DMS153 treated with DMSO at 0.1 percent for 48 hours (cell line): ENCODE measurements around the gene KRTAP5-2.
A peak's percentile ranks its signal among the peaks of the same experiment; 100 is the strongest.
"Not testable (repeated sequence)": the region's sequence is repeated elsewhere in the genome, so short reads cannot be mapped to it uniquely, and the experiment has no call there.

Experiments
- DNase-seq: peaks from one replicate; lab custom pipeline; 2025; ENCODE audit not compliant: unreplicated experiment; lab: John Stamatoyannopoulos, UW

Gene KRTAP5-2

GRCh38 chr11:1628506-1629325, 30.6 kb upstream of the KRTAP5-2 start:
- DNase-seq, result peak; percentile 27

GRCh38 chr11:1625541-1625940, 27.4 kb upstream of the KRTAP5-2 start:
- DNase-seq, result no peak

GRCh38 chr11:1624621-1625020, 26.5 kb upstream of the KRTAP5-2 start:
- DNase-seq, result no peak

GRCh38 chr11:1623716-1624115, 25.6 kb upstream of the KRTAP5-2 start:
- no peak for DNase-seq

DNA sequence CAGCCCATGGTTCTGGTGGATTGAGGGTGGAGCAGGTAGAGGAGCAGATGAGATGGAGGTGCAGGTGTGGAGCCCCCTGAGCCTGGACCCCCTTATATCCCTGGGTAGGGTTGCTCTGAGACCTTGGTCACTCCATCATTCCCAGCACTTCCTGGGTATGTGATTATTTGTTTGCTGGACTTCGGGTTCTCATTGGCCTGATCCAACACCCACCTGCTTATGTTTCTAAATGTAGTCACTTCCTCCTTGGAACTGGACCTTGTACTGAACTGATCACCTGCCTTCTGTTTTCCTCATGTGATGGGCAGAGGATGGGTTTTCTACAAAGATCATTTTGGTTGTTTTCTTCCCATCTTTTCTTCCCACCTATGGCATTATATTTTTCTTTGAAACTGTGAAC, 24.0 kb upstream of the KRTAP5-2 start, which contains the start of gene KRTAP5-4:
Gene KRTAP5-4, minus strand, starts transcription at position 53 of the 400 bp plus-strand sequence. Its CDS starts 45 bp downstream, at position 8.
- DNase-seq, result no peak

DNA sequence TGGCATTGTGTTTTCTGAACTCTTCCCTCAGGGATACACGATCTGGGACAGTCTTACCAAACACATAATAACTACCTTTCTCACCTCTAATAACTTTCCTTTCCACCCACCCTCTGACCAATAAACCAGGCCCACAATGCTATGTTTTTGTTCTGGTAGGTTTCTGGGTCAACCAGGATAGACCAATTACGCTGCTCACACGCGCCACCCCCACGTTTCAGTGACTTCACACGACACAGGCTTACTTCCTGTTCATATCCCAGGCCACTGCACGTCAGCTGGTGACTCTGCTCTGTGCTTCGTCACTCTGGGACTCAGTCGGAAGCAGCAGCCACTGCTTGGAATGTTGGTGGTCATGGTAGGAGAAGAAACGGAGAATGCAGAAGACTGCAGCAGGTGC, 21.4 kb upstream of the KRTAP5-2 start:
- DNase-seq, result no peak

DNA sequence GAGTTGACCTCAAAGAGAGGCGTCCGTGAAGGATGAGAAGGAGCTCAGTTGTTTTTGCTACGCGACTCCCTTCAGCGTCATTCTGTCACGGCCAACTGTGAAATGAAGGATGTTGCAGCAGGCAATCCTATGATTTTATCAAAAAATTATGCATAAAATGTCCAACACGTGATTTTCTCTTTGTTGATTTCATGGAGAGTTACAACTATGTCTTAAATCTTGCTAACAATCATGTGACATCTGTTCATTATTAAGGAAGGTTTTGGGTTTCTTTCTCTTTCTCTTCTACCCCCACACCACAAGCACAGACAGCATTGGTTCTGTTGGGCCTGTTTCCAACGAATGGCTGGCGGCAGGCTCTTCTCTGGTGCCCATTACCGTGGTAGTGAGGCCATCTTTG, 20.1 kb upstream of the KRTAP5-2 start:
- no peak for DNase-seq

DNA sequence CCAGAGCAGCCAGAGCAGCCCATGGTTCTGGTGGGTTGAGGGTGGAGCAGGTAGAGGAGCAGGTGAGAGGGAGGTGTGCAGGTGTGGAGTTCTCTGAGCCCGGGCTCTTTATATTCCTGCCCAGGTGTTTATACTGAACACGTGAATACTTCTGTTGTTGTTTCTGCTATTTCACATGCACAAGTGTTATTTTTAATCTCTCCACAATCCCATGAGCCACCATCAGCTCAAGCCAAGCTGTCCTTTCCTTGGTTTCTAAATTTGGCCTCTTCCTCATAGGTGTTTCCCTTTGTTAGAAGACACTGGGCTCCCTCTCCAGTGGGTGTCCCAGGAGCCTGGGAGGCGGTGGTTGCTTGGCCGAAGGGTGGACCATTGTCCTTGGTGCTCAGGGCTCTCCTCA, 10.3 kb upstream of the KRTAP5-2 start, which contains the start of gene KRTAP5-3:
Gene KRTAP5-3, minus strand, starts transcription at position 101 of the 400 bp plus-strand sequence. Its CDS starts 78 bp downstream, at position 23.
- DNase-seq, result no peak

GRCh38 chr11:1607901-1608300, 9.8 kb upstream of the KRTAP5-2 start:
- not testable (repeated sequence) for DNase-seq

- DNase-seq, result not testable (repeated sequence)
Observed at GRCh38 chr11:1607156-1607845, 9.2 kb upstream of the KRTAP5-2 start.

DNA sequence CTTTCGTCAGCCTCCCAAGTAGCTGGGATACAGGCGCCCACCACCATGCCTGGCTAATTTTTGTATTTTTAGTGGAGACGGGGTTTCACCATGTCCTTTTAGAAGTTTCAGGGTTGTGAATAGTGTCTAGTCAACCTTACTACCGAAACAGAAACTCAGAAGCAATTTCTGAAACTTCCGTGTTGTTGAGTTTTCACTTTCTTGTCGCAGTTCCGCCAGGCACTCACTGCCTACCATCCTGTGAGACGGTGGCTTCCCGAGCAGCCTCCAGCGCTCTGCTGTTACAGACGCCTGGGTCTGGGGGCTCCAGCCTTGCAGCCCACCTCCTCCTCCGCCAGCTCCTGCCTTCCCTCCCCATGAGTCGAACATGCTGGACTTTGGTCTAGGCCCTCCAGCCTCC, 7.8 kb upstream of the KRTAP5-2 start:
- not testable (repeated sequence) for DNase-seq

DNA sequence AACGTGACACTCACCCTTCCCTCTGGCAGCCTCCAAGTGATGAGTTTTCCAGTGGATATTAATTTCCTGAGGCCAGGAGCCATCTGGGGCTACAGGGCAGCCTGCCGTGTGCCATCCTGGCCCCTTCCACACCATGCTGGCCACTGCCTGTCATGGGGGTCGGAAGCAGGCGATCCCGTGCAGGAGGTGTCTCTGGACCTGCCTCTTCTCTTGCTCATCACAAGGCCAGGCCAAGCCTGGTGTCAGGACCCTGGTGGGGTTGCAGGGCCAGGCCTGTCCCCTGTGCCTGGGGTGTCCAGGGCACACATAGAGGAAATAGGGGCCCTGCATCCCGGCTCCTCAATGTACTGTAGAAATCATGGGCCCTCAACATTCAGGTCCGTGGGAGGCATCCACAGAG, 6.6 kb upstream of the KRTAP5-2 start:
- DNase-seq, result no peak

GRCh38 chr11:1604181-1604580, 6.1 kb upstream of the KRTAP5-2 start:
- no peak for DNase-seq

GRCh38 chr11:1603629-1604028, 5.5 kb upstream of the KRTAP5-2 start:
- no peak for DNase-seq

DNA sequence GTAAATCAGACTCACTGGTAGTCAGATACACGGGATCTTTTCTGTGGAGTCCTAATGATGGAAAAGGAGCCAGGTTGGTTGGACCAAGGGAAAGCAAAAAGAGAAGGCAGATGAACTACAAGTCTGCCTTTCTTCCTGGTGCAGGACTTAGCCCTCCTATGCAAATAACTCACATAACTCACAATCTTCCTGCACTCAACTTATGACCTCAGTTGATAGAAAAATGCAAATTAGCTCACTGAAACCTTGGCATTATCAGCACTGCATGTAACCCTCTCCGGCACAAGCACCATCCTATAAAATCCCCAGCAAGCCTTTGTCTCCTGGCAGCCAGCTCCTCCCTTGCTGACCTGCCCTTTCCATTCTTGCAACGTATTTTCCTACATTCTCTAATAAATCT, 3.6 kb upstream of the KRTAP5-2 start:
- not testable (repeated sequence) for DNase-seq

- no peak for DNase-seq
Observed at GRCh38 chr11:1600626-1601025, 2.5 kb upstream of the KRTAP5-2 start.

- no peak for DNase-seq
Observed at GRCh38 chr11:1598816-1599215, 722 bp upstream of the KRTAP5-2 start.

DNA sequence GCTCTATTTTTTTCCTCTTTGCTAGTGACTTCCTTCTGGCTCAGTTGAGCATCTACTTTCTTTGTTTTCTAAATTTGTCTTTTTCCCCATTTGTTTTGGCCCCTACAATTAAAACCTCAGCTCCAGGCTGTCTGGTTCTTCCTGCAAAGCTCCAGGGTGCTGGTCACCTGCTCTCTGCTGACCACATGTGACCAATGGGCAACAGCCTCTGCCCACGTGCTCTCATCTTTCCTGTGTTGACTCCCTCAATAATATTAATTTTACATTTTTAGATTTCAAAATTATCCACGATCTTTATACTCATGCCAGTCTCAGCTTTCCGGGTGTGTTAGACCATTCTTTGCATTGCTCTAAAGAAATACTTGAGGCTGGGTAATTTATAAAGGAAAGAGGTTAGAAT, 312 bp upstream of the KRTAP5-2 start:
- DNase-seq, result not testable (repeated sequence)

GRCh38 chr11:1597331-1597993, 632 bp downstream of the KRTAP5-2 start:
- DNase-seq, result no peak

DNA sequence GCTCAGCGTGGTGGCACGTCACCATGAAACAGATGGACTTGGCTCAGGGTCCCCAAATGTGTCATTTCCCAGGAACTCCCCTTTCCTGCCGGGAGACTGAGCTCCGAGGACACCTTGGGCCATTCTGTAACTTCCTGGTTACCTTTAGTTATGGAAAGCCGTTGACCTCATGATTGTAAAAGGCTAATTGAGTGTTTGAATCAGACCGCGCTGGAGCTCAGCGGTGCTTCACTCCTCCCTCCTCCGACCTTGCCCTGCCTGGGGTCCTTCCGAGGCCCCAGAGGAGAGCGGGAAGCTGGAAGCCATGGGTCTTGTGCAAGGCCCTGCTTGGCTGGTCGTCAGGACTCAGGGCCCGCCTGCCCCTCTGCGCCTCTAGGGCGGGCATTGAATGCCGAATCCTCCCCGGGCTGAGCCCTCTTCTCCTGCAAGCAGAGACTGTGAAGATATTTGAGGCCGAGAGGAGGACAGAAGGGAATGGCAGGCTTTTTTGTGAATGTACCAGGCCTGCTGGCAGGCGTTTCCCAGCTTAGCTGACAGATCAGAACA, 1.4 kb downstream of the KRTAP5-2 start:
- DNase-seq, result not testable (repeated sequence)

- DNase-seq, result not testable (repeated sequence)
Observed at GRCh38 chr11:1595994-1596575, 2.0 kb downstream of the KRTAP5-2 start.
